Effector memory CD8-positive, alpha-beta T cell (primary cell): ENCODE results near the gene MED19.
"Not testable (repeated sequence)": the region's sequence is repeated elsewhere in the genome, so short reads cannot be mapped to it uniquely, and the experiment has no call there.

ENCODE experiments used
- ATAC-seq: fragments of 150-1000 bp; cut with Tn5 transposase; replicated peaks from 2 replicates; pipeline ENCODE4 v1.10.0; 2021; ENCODE audit warnings: mild to moderate bottlenecking, moderate library complexity
- DNase-seq, 3 experiments: peaks; one replicate each; pipeline ENCODE4 v3.0.0; 2021
- H3K27ac Mint-ChIP-seq, 2 donors: one replicate each; pipeline ENCODE4 v1.8.0; 2022; ENCODE audit warnings: mild to moderate bottlenecking in 2 of 2, mixed read lengths in 2 of 2, moderate library complexity in 2 of 2
- H3K27me3 Mint-ChIP-seq, 2 donors: one replicate each; pipeline ENCODE4 v1.8.0; 2022; ENCODE audit warnings: mixed read lengths in 2 of 2
- H3K36me3 Mint-ChIP-seq: one replicate; pipeline ENCODE4 v1.8.0; 2022; ENCODE audit warnings: mild to moderate bottlenecking, moderate library complexity, mixed read lengths; ENCODE audit not compliant: insufficient read depth
- H3K4me1 Mint-ChIP-seq, 2 donors: one replicate each; pipeline ENCODE4 v1.8.0; 2022; ENCODE audit warnings: low read depth in 2 of 2, mixed read lengths in 2 of 2
- H3K4me3 Mint-ChIP-seq, 2 donors: one replicate each; pipeline ENCODE4 v1.8.0; 2022; ENCODE audit warnings: mild to moderate bottlenecking in 2 of 2, mixed read lengths in 2 of 2, moderate library complexity in 2 of 2
- H3K9me3 Mint-ChIP-seq, 2 donors: one replicate each; pipeline ENCODE4 v1.8.0; 2022; ENCODE audit warnings: mixed read lengths in 2 of 2

MED19 gene

DNA sequence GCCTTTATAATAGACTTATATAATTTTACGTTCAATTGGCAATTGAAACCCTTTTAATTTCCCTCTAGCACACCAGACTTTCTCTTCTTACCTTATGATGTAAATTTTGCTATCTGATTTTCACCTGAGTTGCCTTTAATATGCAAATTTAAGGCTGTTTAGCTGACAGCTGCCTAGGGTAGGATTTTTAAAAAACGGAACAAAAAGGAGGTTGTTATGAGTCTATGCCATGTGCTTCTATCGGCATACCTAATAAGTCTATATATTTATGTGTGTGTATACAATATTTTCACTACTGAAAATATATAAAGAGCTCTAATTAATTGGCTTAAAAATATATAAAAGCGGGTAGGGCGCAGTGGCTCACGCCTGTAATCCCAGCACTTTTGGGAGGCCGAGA lies 17.5 kb upstream of the MED19 start:
- Mint-ChIP-seq H3K4me3 (no peak overlapping the region), H3K27ac (peak overlapping the region in 1 of 2 donors; percentile 85), H3K4me1 (peaks cover 0 to 12% of the 10 kb centered on the region in 2 donors), H3K9me3 (no peaks in the 10 kb centered on the region), H3K27me3 (no peaks in the 10 kb centered on the region), H3K36me3 (peaks cover 10% of the 10 kb centered on the region)
- ATAC-seq (no peak), DNase-seq (no peak)

DNA sequence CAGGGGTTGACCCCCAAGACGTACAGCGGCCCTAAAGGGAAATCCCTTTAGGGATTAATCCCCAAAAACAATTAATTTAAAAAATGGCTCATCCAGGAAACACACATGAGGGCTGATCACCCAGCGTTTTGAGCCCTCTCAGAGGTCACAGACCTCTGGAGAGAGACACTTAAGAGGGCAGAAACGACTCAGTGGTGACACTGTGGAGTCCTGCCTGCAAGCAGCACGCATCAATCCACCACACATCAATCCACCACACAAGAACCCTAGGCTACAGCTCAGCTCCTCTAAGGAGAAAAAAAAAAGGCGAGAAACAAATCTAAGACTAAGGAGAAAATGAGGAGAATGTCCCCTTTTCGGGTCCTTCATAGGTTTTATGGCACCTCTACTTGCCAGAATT lies 16.8 kb upstream of the MED19 start:
- Mint-ChIP-seq H3K4me3 (no peak overlapping the region), H3K27me3 (no peaks in the 10 kb centered on the region), H3K27ac (peak overlapping the region; percentile 53 to 85), H3K4me1 (peaks cover 0 to 12% of the 10 kb centered on the region in 2 donors), H3K9me3 (no peaks in the 10 kb centered on the region), H3K36me3 (peaks cover 4% of the 10 kb centered on the region)
- ATAC-seq, result no peak
- DNase-seq, result no peak

DNA sequence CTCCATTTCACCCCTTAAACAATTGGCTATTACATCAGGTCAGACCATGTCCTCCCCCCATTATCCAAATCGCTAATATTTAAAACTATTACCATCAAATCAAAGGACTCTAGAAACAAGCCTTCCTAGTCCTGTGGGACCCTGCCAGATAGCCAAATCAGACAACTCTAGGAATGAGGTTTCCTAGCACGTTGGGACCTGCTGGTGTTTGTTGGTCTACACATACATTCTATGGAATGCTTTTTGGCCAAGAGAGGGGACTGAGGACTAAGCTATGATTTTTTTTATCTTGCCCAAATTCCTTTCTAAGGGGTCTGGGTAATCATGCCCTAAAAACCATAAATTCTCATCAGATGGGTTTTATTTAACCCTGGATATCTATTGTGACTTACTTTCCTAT lies 15.2 kb upstream of the MED19 start:
- peaks cover 0 to 12% of the 10 kb centered on the region in 2 donors for H3K4me1 Mint-ChIP-seq
- no peaks in the 10 kb centered on the region for H3K9me3 Mint-ChIP-seq
- no peaks in the 10 kb centered on the region for H3K27me3 Mint-ChIP-seq
- ATAC-seq (no peak), DNase-seq (no peak)
- H3K27ac Mint-ChIP-seq, result peak overlapping the region in 1 of 2 donors; percentile 32
- H3K4me3 Mint-ChIP-seq, result no peak overlapping the region
- peaks cover 16% of the 10 kb centered on the region for H3K36me3 Mint-ChIP-seq

DNA sequence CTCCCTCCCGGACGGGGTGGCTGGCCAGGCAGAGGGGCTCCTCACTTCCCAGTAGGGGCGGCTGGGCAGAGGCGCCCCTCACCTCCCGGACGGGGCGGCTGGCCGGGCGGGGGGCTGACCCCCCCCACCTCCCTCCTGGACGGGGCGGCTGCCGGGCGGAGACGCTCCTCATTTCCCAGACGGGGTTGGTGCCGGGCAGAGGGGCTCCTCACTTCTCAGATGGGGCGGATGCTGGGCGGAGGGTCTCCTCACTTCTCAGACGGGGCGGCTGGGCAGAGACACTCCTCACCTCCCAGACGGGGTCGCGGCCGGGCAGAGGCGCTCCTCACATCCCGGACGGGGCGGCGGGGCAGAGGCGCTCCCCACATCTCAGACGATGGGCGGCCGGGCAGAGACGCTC lies 4.7 kb upstream of the MED19 start:
- peaks cover 41% of the 10 kb centered on the region for H3K36me3 Mint-ChIP-seq

DNA sequence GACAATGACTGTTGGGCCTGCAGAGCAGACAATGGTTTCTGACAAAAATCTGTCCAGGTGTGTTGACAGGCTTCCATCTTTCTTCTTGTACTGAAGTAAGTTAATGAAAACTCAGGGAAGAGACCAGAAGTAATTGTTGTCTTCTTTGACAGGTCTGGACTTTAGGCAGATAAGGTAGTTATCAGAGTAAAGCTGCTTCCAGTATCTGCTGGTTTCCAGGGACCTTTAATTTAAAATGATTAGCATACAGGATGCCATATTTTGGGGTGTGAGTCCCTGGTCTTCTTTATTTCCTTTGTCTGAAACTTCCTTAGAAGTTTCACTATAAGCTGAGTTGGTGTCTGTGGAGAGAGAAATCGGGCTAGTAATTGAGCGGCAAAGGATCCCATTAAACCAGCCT lies 1.8 kb upstream of the MED19 start:
- Mint-ChIP-seq H3K27me3 (no peaks in the 10 kb centered on the region), H3K4me3 (peak overlapping the region; percentile 89 to 91), H3K27ac (peak overlapping the region; percentile 86 to 97), H3K9me3 (no peaks in the 10 kb centered on the region), H3K4me1 (peaks cover 22 to 27% of the 10 kb centered on the region in 2 donors), H3K36me3 (peaks cover 31% of the 10 kb centered on the region)
- ATAC-seq (no peak), DNase-seq (no peak)

More for the DNA sequence above, 4.7 kb upstream of the MED19 start:
- peaks cover 16 to 20% of the 10 kb centered on the region in 2 donors for H3K4me1 Mint-ChIP-seq
- not testable (repeated sequence) for H3K9me3 Mint-ChIP-seq, DNase-seq, H3K27me3 Mint-ChIP-seq, ATAC-seq, H3K27ac Mint-ChIP-seq, H3K4me3 Mint-ChIP-seq

DNA sequence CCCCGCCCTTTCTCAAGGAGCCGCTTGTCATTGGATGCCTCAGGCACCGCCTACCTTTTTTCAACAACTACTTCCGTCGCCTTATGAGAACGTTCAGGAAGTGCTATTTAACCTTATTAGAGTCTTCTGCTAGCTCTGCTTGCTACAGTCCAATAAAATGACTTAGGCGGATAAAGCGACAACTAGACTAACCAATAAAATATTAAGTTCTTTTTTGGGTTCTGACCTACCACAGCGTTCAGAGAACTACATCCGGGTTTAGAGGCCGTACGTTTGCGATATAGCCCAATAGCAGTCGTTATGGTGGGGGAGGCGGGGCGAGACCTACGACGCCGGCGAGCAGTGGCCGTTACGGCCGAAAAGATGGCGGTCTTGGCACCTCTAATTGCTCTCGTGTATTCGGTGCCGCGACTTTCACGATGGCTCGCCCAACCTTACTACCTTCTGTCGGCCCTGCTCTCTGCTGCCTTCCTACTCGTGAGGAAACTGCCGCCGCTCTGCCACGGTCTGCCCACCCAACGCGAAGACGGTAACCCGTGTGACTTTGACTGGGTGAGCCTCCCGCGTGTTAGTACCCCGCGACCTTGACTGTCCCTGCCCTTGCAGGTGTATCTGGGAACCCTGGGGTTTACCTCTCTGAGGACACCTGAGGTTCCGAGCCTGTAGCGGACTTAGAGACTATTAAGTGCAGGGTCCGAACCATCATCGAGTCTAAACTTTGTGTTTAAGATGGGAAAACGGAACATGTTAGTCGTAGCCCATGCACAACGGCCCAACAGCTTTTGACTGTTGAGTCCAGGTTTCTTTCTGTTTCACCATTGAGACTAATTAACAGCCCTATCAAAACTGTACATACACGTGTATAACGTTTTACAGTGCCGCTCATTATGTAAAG lies 488 bp upstream of the MED19 start, which contains the start of gene TMX2:
Gene TMX2, plus strand, starts transcription at position 338 of the 895 bp plus-strand sequence. Its CDS starts 26 bp downstream, at position 364.
- peak; percentile 85 to 87 (median 86) for DNase-seq
- Mint-ChIP-seq H3K4me1 (peaks cover 22 to 34% of the 10 kb centered on the region in 2 donors), H3K9me3 (no peaks in the 10 kb centered on the region), H3K36me3 (peaks cover 23% of the 10 kb centered on the region), H3K27ac (peak within 1 kb of the TSS; percentile 86 to 97), H3K27me3 (no peaks in the 10 kb centered on the region), H3K4me3 (peak within 1 kb of the TSS; percentile 89 to 91)
- ATAC-seq, result peak; percentile 89

DNA sequence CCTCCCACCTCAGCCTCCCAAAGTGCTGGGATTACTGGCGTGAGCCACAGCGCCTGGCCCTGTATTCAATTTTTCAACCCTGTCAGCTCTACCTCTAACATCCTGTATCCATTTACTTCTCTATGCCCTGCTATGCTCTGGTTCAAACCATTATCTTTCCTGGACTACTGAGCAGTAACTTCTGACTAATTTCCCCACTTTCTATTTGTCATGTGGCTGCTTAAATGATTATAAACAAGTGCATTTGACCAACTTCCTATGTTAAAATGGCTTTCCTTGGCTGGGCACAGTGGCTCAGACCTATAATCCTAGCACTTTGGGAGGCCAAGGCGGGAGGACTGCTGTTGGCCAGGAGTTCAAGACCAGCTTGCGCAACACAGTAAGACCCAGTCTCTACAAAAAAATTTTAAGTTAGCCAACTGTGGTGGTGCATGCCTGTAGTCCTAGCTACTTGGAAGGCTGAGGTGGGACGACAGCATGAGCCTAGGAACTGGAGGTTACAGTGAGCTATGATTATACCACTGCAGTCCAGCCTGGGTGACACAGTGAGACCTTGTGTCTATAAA lies 2.1 kb downstream of the MED19 start:
- Mint-ChIP-seq H3K36me3 (peaks cover 25% of the 10 kb centered on the region), H3K27me3 (no peaks in the 10 kb centered on the region), H3K4me1 (peaks cover 22 to 34% of the 10 kb centered on the region in 2 donors), H3K4me3 (no peak overlapping the region), H3K27ac (no peak overlapping the region), H3K9me3 (no peaks in the 10 kb centered on the region)
- DNase-seq (no peak), ATAC-seq (no peak)

DNA sequence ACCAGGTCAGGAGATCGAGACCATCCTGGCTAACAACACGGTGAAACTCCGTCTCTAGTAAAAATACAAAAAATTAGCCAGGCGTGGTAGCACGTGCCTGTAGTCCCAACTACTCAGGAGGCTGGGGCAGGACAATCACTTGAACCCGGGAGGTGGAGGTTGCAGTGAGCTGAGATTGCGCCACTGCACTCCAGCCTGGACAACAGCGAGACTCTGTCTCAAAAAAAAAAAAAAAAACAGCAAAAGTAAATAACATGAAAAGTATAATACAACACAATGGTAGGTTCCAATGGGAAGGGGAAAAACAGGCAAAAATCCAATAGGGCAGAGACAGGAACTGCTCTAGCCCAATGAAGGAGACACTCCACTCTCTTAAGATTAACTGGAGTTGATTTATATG lies 6.6 kb downstream of the MED19 start:
- Mint-ChIP-seq H3K4me1 (peaks cover 0 to 11% of the 10 kb centered on the region in 2 donors), H3K36me3 (peaks cover 40% of the 10 kb centered on the region), H3K27ac (peak overlapping the region; percentile 51 to 74)
- H3K4me3 Mint-ChIP-seq, H3K27me3 Mint-ChIP-seq, ATAC-seq, H3K9me3 Mint-ChIP-seq, DNase-seq: not testable (repeated sequence)

DNA sequence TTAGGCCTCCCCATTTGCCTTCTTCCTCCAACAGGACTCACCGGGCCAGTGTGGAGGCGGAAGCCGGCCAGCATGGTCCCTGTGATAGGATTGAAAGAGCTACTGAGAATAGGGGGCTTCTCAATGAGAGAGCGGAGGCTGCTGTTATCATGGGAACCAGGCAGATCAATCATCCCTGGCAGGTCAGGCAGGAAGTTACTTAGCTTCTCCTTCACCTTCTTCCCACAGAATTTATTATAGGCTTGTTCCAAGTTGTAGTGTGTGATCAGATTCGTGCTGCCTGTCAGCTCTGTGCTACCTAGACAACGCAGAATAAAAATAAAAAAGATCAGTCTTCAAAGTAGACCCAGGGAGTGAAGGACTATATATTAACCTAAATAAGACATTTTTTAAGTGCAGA lies 7.1 kb downstream of the MED19 start:
- no peaks in the 10 kb centered on the region for H3K9me3 Mint-ChIP-seq
- no peaks in the 10 kb centered on the region for H3K27me3 Mint-ChIP-seq
- DNase-seq, result no peak
- ATAC-seq, result no peak
- H3K4me3 Mint-ChIP-seq, result no peak overlapping the region
- peak overlapping the region; percentile 51 to 74 for H3K27ac Mint-ChIP-seq
- peaks cover 0 to 8% of the 10 kb centered on the region in 2 donors for H3K4me1 Mint-ChIP-seq
- H3K36me3 Mint-ChIP-seq, result peaks cover 44% of the 10 kb centered on the region

DNA sequence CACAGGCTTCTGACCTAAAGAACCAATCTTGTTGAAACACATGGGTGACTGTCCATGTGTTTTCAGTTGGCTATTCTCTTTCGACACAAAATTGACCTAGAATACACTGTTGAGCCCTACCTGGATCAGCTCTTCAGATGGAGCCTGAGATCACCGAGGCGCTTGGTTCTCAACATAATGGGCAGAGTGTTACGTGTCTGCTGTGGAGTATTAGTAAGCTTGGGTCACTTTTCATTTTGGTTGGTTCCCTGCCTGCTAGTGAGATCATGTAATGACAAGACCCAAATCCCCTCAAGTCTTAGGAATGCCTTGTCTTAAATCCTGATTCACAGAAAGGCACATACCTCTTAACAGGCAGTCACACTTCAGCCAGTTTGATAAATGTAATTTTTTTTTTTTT lies 8.7 kb downstream of the MED19 start:
- Mint-ChIP-seq H3K4me3 (no peak overlapping the region), H3K9me3 (no peaks in the 10 kb centered on the region), H3K4me1 (peaks cover 0 to 3% of the 10 kb centered on the region in 2 donors), H3K27me3 (no peaks in the 10 kb centered on the region), H3K27ac (no peak overlapping the region), H3K36me3 (peaks cover 60% of the 10 kb centered on the region)
- DNase-seq (no peak), ATAC-seq (no peak)

DNA sequence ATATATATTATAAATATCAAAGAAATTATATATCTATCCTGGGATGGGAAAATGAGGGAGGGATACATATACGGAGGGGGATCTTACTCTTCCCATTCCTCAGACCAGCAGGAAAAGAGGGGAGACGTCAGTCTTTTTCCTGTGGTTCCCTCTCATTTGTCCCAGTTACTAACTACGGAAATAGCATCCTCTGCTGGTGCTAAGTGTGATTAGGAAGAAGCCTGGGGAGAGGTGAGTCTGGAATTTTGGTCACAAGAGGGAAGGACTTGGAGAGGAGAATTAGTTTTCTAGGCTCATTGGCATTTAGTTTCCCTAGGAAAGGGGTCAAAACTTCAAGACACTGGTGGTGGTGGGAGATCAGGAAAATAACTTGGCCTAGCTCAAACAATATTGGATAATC lies 11.6 kb downstream of the MED19 start:
- ATAC-seq, result no peak
- DNase-seq, result no peak
- H3K9me3 Mint-ChIP-seq, result no peaks in the 10 kb centered on the region
- H3K4me3 Mint-ChIP-seq, result no peak overlapping the region
- no peaks in the 10 kb centered on the region for H3K27me3 Mint-ChIP-seq
- H3K36me3 Mint-ChIP-seq, result peaks cover 86% of the 10 kb centered on the region
- H3K27ac Mint-ChIP-seq, result peak overlapping the region in 1 of 2 donors; percentile 21
- no peaks in the 10 kb centered on the region for H3K4me1 Mint-ChIP-seq

DNA sequence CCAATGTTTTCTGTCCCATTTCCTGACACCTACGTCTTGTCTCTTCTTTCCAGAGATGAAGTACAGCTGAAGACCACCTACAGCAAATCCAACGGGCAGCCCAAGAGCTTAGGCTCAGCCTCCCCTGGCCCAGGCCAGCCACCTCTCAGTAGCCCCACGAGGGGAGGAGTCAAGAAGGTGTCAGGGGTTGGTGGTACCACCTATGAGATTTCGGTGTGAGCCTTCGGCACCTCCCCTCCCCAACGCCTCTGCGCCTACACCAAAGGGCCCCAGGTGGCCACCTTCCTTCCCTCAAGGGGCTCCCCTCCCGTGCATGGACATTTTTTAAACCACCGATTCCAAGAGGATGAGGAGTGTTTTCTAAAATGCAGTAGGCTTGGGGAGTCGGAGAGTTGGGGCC lies 12.2 kb downstream of the MED19 start:
- H3K4me1 Mint-ChIP-seq, result no peaks in the 10 kb centered on the region
- no peaks in the 10 kb centered on the region for H3K9me3 Mint-ChIP-seq
- no peak overlapping the region for H3K4me3 Mint-ChIP-seq
- peaks cover 89% of the 10 kb centered on the region for H3K36me3 Mint-ChIP-seq
- no peaks in the 10 kb centered on the region for H3K27me3 Mint-ChIP-seq
- H3K27ac Mint-ChIP-seq, result peak overlapping the region in 1 of 2 donors; percentile 21
- DNase-seq (no peak), ATAC-seq (no peak)

DNA sequence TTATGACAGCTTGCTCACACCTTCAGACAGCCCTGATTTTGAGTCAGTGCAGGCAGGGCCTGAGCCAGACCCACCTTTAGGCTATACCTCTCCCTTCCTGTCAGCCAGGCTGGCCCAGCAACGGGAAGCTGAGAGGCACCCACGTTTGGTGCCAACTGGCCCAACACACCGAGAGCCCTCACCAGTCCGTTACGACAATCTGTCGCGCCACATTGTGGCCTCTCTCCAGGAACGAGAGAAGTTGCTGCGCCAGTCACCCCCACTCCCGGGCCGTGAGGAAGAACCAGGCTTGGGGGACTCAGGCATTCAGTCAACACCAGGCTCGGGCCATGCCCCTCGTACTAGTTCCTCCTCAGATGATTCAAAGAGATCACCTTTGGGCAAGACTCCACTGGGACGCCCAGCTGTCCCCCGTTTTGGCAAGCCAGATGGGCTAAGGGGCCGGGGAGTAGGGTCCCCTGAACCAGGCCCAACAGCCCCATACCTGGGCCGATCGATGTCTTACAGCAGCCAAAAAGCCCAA lies 13.1 kb downstream of the MED19 start:
- Mint-ChIP-seq H3K4me1 (no peaks in the 10 kb centered on the region), H3K36me3 (peaks cover 94% of the 10 kb centered on the region), H3K4me3 (no peak overlapping the region), H3K27ac (peak overlapping the region in 1 of 2 donors; percentile 18), H3K27me3 (no peaks in the 10 kb centered on the region), H3K9me3 (no peaks in the 10 kb centered on the region)
- ATAC-seq (no peak), DNase-seq (no peak)
